ENCODE data around the gene KANTR. TPM values are rescaled to one million over a fixed set of nuclear protein-coding genes. Genes with fewer than 3 reads are reported as not detected.

Gene KANTR
- total RNA-seq, 4 donors from 2014 or later = 15.5 to 41.5 (median 21.8) TPM

DNA sequence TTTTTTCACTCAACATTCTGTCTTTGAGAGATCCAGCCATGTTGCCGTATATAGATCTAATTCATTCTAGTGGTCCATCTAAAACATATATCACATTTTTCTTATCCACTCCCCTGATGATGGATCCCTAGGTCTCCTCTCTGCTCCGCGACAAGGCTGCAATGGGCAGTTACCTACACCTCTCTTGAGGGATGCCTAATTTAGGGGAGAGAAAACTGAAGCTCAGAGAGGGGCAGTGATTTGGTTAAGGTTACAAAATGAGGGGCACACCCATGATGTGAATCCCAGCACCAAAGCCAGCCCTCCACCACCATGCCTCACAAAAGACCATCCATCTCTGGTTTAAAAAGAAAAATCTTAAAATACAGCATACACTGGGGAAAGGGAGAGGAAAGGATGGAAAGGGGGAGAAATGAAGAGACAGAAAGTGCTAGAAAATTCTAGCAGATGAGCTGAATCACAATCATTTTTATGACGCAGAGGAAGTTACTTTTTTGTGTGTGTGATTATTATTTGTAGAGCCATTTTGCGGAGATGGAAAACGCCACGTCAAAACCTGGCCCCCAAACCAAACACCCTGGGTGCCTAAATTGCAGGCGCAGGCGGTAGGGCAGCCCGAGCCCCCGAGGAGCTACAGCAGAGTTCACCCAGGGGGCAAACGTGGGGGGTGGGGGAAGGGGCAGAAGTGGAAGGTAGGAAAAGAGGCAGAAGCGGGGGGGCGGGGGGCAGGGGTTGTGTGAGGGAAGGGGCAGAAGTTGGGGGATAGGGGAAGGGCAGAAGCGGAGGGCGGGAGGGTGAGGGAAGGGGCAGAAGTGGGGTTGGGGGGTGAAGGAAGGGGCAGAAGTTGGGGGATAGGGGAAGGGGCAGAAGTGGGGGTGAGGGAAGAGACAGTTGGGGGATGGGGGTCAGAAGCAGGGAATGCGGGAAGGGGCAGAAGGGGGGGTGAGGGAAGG lies 13.0 kb upstream of the KANTR start:
- H3K4me3 ChIP-seq (replicated peaks in 1 of 3) = no peak overlapping the region
- H3K36me3 ChIP-seq = peaks cover 0 to 9% of the 10 kb centered on the region in 2 donors
- WGBS, 2 donors = 45 to 47% methylated on average over 7 to 8 of the region's 17 CpGs
- H3K9me3 ChIP-seq = no peaks in the 10 kb centered on the region
- TF ChIP-seq POLR2A (IDR thresholded peaks at IDR 0.05) = no peak
- TF ChIP-seq, protein P1, sequence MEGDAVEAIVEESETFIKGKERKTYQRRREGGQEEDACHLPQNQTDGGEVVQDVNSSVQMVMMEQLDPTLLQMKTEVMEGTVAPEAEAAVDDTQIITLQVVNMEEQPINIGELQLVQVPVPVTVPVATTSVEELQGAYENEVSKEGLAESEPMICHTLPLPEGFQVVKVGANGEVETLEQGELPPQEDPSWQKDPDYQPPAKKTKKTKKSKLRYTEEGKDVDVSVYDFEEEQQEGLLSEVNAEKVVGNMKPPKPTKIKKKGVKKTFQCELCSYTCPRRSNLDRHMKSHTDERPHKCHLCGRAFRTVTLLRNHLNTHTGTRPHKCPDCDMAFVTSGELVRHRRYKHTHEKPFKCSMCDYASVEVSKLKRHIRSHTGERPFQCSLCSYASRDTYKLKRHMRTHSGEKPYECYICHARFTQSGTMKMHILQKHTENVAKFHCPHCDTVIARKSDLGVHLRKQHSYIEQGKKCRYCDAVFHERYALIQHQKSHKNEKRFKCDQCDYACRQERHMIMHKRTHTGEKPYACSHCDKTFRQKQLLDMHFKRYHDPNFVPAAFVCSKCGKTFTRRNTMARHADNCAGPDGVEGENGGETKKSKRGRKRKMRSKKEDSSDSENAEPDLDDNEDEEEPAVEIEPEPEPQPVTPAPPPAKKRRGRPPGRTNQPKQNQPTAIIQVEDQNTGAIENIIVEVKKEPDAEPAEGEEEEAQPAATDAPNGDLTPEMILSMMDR (IDR thresholded peaks at IDR 0.05) = no peak
- peak overlapping the region; percentile 68 to 94 (median 75) for H3K27ac ChIP-seq
- intact Hi-C loops (cut with DNase I) = no loop called here
- no peak for DNase-seq
- H3K27me3 ChIP-seq = no peaks in the 10 kb centered on the region
- H3K4me1 ChIP-seq = peaks cover 5 to 10% of the 10 kb centered on the region in 2 donors

DNA sequence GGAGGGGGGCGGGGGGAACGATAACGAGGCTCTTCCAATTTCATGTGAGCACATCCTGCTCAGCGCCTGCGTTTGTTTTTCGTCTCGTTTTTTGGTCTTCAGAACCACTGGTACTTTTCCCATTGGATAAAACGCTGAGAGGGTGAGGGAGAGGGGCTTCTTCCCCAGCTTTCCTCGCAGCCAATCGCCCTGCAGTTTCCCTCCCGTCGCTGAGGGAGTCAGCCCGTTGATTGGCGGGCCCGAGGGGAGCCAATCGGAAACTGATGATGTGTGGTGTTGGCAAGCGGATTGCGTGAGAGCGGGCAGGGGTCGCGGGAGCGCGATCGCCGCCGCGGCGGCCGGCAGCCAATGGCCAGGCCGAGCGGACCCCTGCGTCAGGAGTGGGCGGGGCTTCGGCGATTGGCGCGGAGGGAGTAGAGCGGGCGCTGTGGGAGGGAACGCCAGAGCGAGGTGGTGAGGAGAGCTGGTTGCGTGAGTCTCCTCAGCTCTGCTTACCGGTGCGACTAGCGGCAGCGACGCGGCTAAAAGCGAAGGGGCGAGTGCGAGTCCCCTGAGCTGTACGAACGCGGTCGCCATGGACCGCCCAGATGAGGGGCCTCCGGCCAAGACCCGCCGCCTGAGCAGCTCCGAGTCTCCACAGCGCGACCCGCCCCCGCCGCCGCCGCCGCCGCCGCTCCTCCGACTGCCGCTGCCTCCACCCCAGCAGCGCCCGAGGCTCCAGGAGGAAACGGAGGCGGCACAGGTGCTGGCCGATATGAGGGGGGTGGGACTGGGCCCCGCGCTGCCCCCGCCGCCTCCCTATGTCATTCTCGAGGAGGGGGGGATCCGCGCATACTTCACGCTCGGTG lies 11.8 kb upstream of the KANTR start, which contains the start of gene TSPYL2:
TSS of gene TSPYL2 (plus strand) at position 443 of the 848 bp plus-strand sequence. CDS start at position 575, 132 bp downstream.
- intact Hi-C loops (cut with DNase I) = no loop called here
- Histone ChIP-seq H3K4me1 (peaks cover 5 to 13% of the 10 kb centered on the region in 2 donors), H3K27ac (peak within 1 kb of the TSS; percentile 84 to 94 (median 90)), H3K4me3 (replicated peaks in 1 of 3) (peak within 1 kb of the TSS; percentile 33 to 76 (median 60)), H3K27me3 (no peaks in the 10 kb centered on the region), H3K9me3 (no peaks in the 10 kb centered on the region), H3K36me3 (peaks cover 0 to 9% of the 10 kb centered on the region in 2 donors)
- DNase-seq = peak; percentile 94
- peak; percentile 90 to 99 for TF ChIP-seq POLR2A (IDR thresholded peaks at IDR 0.05)
- TF ChIP-seq, protein P1 (IDR thresholded peaks at IDR 0.05) = no peak
- 1 to 2% methylated on average over 12 to 15 of the region's 86 CpGs for WGBS, 2 donors

DNA sequence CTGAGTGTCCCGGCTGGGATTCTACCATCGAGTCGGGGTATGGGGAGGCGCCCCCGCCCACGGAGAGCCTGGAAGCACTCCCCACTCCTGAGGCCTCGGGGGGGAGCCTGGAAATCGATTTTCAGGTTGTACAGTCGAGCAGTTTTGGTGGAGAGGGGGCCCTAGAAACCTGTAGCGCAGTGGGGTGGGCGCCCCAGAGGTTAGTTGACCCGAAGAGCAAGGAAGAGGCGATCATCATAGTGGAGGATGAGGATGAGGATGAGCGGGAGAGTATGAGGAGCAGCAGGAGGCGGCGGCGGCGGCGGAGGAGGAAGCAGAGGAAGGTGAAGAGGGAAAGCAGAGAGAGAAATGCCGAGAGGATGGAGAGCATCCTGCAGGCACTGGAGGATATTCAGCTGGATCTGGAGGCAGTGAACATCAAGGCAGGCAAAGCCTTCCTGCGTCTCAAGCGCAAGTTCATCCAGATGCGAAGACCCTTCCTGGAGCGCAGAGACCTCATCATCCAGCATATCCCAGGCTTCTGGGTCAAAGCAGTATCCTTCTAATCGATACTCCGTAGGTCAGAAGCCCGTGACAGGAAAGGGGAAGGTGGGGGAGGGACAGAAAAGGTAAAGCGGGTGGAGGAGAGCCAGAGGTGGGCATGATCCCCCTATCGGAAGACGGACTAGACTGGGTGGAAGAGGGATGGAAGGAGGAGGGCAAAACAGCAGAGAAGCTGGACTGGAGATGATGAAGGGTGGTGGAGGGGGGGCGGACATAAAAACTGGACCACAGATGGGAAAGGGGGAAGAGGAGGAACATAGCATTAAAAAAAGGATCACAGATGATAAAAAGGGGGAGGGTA lies 10.9 kb upstream of the KANTR start:
- Histone ChIP-seq H3K27me3 (no peaks in the 10 kb centered on the region), H3K36me3 (peaks cover 0 to 9% of the 10 kb centered on the region in 2 donors), H3K4me1 (peaks cover 5 to 15% of the 10 kb centered on the region in 2 donors), H3K9me3 (no peaks in the 10 kb centered on the region), H3K4me3 (replicated peaks in 1 of 3) (peak overlapping the region; percentile 33 to 76 (median 60)), H3K27ac (peak overlapping the region; percentile 84 to 94 (median 90))
- no peak for TF ChIP-seq POLR2A (IDR thresholded peaks at IDR 0.05)
- TF ChIP-seq, protein P1 (IDR thresholded peaks at IDR 0.05) = no peak
- DNase-seq = no peak
- WGBS, 2 donors = 5 to 9% methylated on average over 23 to 27 of the region's 31 CpGs
- intact Hi-C loops (cut with DNase I) = no loop called here

DNA sequence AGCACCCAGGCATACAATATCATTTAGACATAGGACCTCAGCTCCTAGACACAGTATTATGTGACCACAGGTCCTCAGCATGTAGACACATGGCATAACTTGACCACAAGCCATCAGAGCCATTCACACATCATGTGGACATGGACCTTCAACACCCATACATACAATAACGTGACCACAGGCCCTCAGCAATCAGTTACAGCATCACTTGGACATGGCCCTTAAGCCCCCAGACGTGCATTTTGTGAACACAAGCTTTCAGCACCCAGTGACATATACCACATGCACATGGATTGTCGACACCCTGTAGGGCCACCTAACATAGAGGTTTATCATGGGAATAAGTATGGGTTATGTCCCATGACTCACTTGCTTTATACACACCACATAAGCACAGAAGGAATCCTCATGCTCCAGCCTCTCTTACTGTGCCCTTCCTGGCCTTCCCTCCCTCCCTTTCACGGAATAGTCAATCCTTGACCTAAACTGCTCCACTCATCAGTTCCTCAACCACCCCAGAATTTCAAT lies 9.8 kb upstream of the KANTR start:
- H3K27ac ChIP-seq = peak overlapping the region in 2 of 3 donors; percentile 84 to 94
- WGBS, 2 donors = 100% methylated on average over 1 to 2 of the region's 4 CpGs
- peaks cover 0 to 9% of the 10 kb centered on the region in 2 donors for H3K36me3 ChIP-seq
- DNase-seq = no peak
- TF ChIP-seq POLR2A (IDR thresholded peaks at IDR 0.05) = no peak
- TF ChIP-seq, protein P1 (IDR thresholded peaks at IDR 0.05) = no peak
- H3K4me1 ChIP-seq = peaks cover 5 to 17% of the 10 kb centered on the region in 2 donors
- intact Hi-C loops (cut with DNase I) = no loop called here
- H3K27me3 ChIP-seq = no peaks in the 10 kb centered on the region
- H3K4me3 ChIP-seq (replicated peaks in 1 of 3) = no peak overlapping the region
- no peaks in the 10 kb centered on the region for H3K9me3 ChIP-seq
